ENCODE data around the gene DDIT4. TPM values are rescaled to one million over a fixed set of nuclear protein-coding genes. Genes with fewer than 3 reads are reported as not detected.
A peak's percentile ranks its signal among the peaks of the same experiment; 100 is the strongest.
"Not testable (repeated sequence)": the region's sequence is repeated elsewhere in the genome, so short reads cannot be mapped to it uniquely, and the experiment has no call there.

The DDIT4 gene
- total RNA-seq, 2 donors from 2014 or later = 259 to 265 TPM

- peak; percentile 96 for DNase-seq (ENCODE audit: low spot score)
- H3K36me3 ChIP-seq = no peaks in the 10 kb centered on the region
- intact Hi-C loops (cut with DNase I) = no loop called here
- H3K4me1 ChIP-seq (replicated peaks) = peaks cover 5% of the 10 kb centered on the region
- peak overlapping the region; percentile 49 to 85 for H3K4me3 ChIP-seq
- 6% methylated on average over 53 of the region's 55 CpGs for WGBS
- H3K27ac ChIP-seq = peak overlapping the region; percentile 79 to 93
- no peaks in the 10 kb centered on the region for H3K27me3 ChIP-seq (replicated peaks; ENCODE audit: insufficient read depth)
- TF ChIP-seq POLR2A (IDR thresholded peaks at IDR 0.05) (peak; percentile 92), CTCF (IDR thresholded peaks at IDR 0.05) (peak in 1 of 4 experiments; percentile 9), POLR2AphosphoS5 (IDR thresholded peaks at IDR 0.05) (peak; percentile 92)
- H3K9me3 ChIP-seq = no peaks in the 10 kb centered on the region
These were observed 24.3 kb downstream of the DDIT4 start for GRCh38 chr10:72297805-72298591.

DNA sequence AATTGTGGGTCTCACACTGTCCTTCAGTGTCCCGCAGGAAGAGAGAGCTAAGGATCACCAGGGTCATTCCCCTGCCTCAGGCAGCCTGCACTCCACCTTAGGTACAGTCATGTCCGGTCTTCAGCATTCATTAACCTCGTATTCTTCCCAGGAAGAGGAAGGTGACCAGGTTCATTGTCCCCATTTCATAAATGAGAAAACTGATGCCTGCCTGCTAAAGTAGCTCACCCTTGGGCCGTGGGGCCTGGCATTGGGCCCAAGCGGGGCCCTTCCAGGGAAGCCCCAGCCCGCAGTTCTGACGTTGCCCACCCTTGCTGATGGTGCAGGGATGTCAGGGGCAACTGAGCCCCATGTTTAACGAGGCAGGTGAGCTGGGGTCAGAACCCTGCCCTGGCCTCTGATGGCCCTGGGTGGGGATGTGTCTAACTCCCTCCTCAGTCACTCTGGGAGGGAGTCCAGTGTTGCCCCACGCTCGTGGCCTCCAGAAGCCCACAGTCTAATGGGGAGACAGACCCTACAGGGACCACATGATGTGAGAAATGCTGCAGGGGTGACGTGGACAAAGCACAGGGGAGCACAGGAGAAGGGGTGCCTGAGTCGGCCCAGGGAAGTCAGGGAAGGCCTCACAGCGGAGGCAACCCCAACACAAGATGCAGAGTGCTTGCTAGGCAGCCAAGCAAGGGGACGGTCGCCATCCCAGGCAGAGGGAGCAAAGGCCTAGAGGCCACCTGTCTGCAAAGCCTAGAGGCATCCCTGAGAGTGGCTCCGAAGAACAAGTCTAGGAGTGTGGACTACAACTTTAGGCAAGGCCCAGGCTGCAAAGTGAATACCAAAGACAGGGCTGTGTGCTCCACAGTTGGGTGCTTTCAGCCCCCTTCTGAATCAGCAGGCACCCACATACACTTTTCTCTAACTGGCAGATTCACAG lies 25.1 kb downstream of the DDIT4 start:
- Histone ChIP-seq H3K4me3 (no peak overlapping the region), H3K36me3 (no peaks in the 10 kb centered on the region), H3K9me3 (no peaks in the 10 kb centered on the region), H3K27me3 (replicated peaks; ENCODE audit: insufficient read depth) (no peaks in the 10 kb centered on the region), H3K27ac (peak overlapping the region; percentile 79 to 93), H3K4me1 (replicated peaks) (peaks cover 5% of the 10 kb centered on the region)
- intact Hi-C loops (cut with DNase I) = no loop called here
- no peak for TF ChIP-seq CTCF (IDR thresholded peaks at IDR 0.05)
- TF ChIP-seq POLR2AphosphoS5 (IDR thresholded peaks at IDR 0.05) = no peak
- TF ChIP-seq POLR2A (IDR thresholded peaks at IDR 0.05) = no peak
- DNase-seq (ENCODE audit: low spot score) = no peak
- WGBS = 80% methylated on average over 16 of the region's 16 CpGs

DNA sequence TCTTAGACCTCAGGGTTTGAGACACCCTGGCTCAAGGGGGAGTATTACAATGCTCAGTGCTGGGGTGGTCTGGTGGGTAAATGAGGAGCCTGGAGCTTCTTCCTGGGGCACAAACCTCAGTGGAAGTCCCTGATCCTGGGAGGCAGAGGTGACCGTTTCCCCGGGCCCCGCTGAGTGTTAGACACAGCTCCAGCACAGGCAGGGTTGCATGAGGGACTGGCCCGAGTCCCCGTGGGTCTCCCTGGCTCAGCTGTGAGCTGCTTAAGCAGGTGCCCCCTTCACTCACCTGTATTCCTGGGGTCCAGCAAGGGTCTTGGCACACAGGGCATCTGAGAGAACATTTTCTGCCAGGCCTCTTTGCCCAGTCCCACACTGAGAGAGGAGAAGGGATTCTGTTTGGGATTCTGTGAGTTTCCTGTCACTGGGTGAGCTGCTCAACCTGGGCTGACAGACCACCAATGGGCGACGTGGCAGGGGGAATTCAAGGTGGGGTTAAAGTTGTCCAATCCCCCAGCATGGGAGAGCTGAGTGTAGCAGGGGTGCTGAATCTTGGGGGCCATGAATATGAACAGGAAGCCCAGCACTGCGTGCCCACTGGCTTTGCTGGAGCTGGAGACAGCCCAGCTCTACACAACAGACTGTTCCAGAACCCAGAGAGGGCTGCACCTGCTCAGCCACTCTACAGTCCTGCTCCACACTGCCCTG lies 29.9 kb downstream of the DDIT4 start:
- WGBS = 78% methylated on average over 8 of the region's 8 CpGs
- Histone ChIP-seq H3K36me3 (no peaks in the 10 kb centered on the region), H3K27me3 (replicated peaks; ENCODE audit: insufficient read depth) (no peaks in the 10 kb centered on the region), H3K4me1 (replicated peaks) (peaks cover 4% of the 10 kb centered on the region), H3K4me3 (no peak overlapping the region), H3K27ac (no peak overlapping the region), H3K9me3 (no peaks in the 10 kb centered on the region)
- no peak for DNase-seq (ENCODE audit: low spot score)
- TF ChIP-seq POLR2AphosphoS5 (IDR thresholded peaks at IDR 0.05) = no peak
- TF ChIP-seq POLR2A (IDR thresholded peaks at IDR 0.05) = no peak
- TF ChIP-seq CTCF (IDR thresholded peaks at IDR 0.05) = no peak
- intact Hi-C loops (cut with DNase I) = no loop called here

GRCh38 chr10:72306215-72306760 lies 32.6 kb downstream of the DDIT4 start:
- intact Hi-C loops (cut with DNase I) = no loop called here
- WGBS = 83% methylated on average over 5 of the region's 5 CpGs
- H3K27me3 ChIP-seq (replicated peaks; ENCODE audit: insufficient read depth) = no peaks in the 10 kb centered on the region
- H3K4me1 ChIP-seq (replicated peaks) = peaks cover 4% of the 10 kb centered on the region
- H3K36me3 ChIP-seq = no peaks in the 10 kb centered on the region
- no peak for DNase-seq (ENCODE audit: low spot score)
- H3K27ac ChIP-seq = no peak overlapping the region
- no peak overlapping the region for H3K4me3 ChIP-seq
- TF ChIP-seq POLR2AphosphoS5 (IDR thresholded peaks at IDR 0.05) = no peak
- TF ChIP-seq POLR2A (IDR thresholded peaks at IDR 0.05) = no peak
- no peak for TF ChIP-seq CTCF (IDR thresholded peaks at IDR 0.05)
- H3K9me3 ChIP-seq = no peaks in the 10 kb centered on the region

- H3K36me3 ChIP-seq; H3K4me1 ChIP-seq (replicated peaks); H3K27ac ChIP-seq; intact Hi-C loops (cut with DNase I); H3K27me3 ChIP-seq (replicated peaks; ENCODE audit: insufficient read depth); H3K4me3 ChIP-seq; DNase-seq (ENCODE audit: low spot score); H3K9me3 ChIP-seq: not testable (repeated sequence)
- 94% methylated on average over 7 of the region's 7 CpGs for WGBS
These were observed 34.0 kb downstream of the DDIT4 start for GRCh38 chr10:72307711-72308110.
